ENCODE data around the gene CERS5. TPM values are rescaled to one million over a fixed set of nuclear protein-coding genes. Genes with fewer than 3 reads are reported as not detected.
A peak's percentile ranks its signal among the peaks of the same experiment; 100 is the strongest.

Gene CERS5
- polyA plus RNA-seq, 1 of the 3 experiments (the other 2 are of a cell fraction), result 56.9 TPM

GRCh38 chr12:50214018-50214417 is 46.8 kb upstream of the CERS5 start:
- peak overlapping the region; percentile 49; the same call in 1 of the 2 replicates for H3K4me2 ChIP-seq
- H3K36me3 ChIP-seq (replicated peaks in 1 of 2; ENCODE audit: control insufficient read depth in 1 of 2, insufficient read depth in 2 of 2, low read length in 1 of 2), result peaks cover 10 to 59% of the 10 kb centered on the region in 2 experiments
- peaks cover 50% of the 10 kb centered on the region for H3F3A ChIP-seq (replicated peaks; ENCODE audit: insufficient read depth)
- CTCF ChIA-PET, result interaction anchor here (1.6 kb wide), 1 partner anchor 100 kb away, joined by 4 read pairs; no protein-coding TSS in a partner anchor
- no peak for DNase-seq
- no peaks in the 10 kb centered on the region for H3K9me3 ChIP-seq
- TF ChIP-seq RCOR1 (IDR thresholded peaks at IDR 0.05; ENCODE audit: low read length) (no peak), PBX3 (IDR thresholded peaks at IDR 0.05) (no peak), POLR2AphosphoS5 (IDR thresholded peaks at IDR 0.05; ENCODE audit: low read depth, low read length) (no peak), NFIC (IDR thresholded peaks at IDR 0.05; ENCODE audit: borderline replicate concordance) (no peak), USF2 (IDR thresholded peaks at IDR 0.05; ENCODE audit: borderline replicate concordance, low read depth, low read length) (no peak), ZBTB33 (IDR thresholded peaks at IDR 0.05; ENCODE audit: borderline replicate concordance, low read depth) (no peak), CHD2 (IDR thresholded peaks at IDR 0.05; ENCODE audit: low read length, partially characterized antibody) (no peak), FOXJ3 (CRISPR knock-in tag; IDR thresholded peaks at IDR 0.05) (no peak), FOSL2 (IDR thresholded peaks at IDR 0.05; ENCODE audit: borderline replicate concordance, low read depth) (no peak), MEF2A (IDR thresholded peaks at IDR 0.05; ENCODE audit: borderline replicate concordance, low read depth) (no peak), MAX (IDR thresholded peaks at IDR 0.05; ENCODE audit: low read depth) (no peak), TCF12 (IDR thresholded peaks at IDR 0.05) (no peak), RFX5 (IDR thresholded peaks at IDR 0.05; ENCODE audit: low read length) (no peak), YY1 (IDR thresholded peaks at IDR 0.05; ENCODE audit: low read depth) (no peak), TEAD4 (IDR thresholded peaks at IDR 0.05; ENCODE audit: borderline replicate concordance, insufficient read depth) (no peak), CTCF (IDR thresholded peaks at IDR 0.05) (no peak)
- H3K9ac ChIP-seq, result no peak overlapping the region
- peaks cover 100% of the 10 kb centered on the region for H3K79me2 ChIP-seq (ENCODE audit: insufficient read depth)
- no peaks in the 10 kb centered on the region for H3K9me2 ChIP-seq
- H3K4me3 ChIP-seq (ENCODE audit: low read depth in 2 of 2, low read length in 1 of 2), result no peak overlapping the region
- no peak overlapping the region for H2AFZ ChIP-seq (ENCODE audit: low read depth)
- peak overlapping the region in 1 of 2 experiments; percentile 81; a peak in 2 of 4 replicates for H3K27ac ChIP-seq (ENCODE audit: low read depth in 2 of 2, low read length in 1 of 2)
- POLR2A ChIA-PET, result no interaction called here
- WGBS (ENCODE audit: low lambda C conversion rate), result 69% methylated on average over 1 of the region's 1 CpG
- no peaks in the 10 kb centered on the region for H3K27me3 ChIP-seq (ENCODE audit: insufficient read depth)
- peaks cover 8% of the 10 kb centered on the region for H4K20me1 ChIP-seq (ENCODE audit: insufficient read depth)
- H3K4me1 ChIP-seq (ENCODE audit: control insufficient read depth in 1 of 2, insufficient read depth in 2 of 2, low read depth in 1 of 2, low read length in 1 of 2), result peaks cover 2 to 20% of the 10 kb centered on the region in 2 experiments; a peak in 3 of 4 replicates
